GM19035 (cell line): ENCODE data around the gene GPR132.

Source experiments
- ATAC-seq: cut with Tn5 transposase; IDR thresholded peaks from one replicate; pipeline ENCODE4 v1.9.1; 2021; ENCODE audit not compliant: unreplicated experiment

The GPR132 gene

GRCh38 chr14:105005929-105006830 is 59.0 kb downstream of the GPR132 start:
- ATAC-seq = no peak

- no peak for ATAC-seq
These were observed 59.8 kb downstream of the GPR132 start for GRCh38 chr14:105005329-105005928.
